Testis (tissue), 3 donors: Measurements from ENCODE around the gene MRPS12. TPM values are rescaled to one million over a fixed set of nuclear protein-coding genes. Genes with fewer than 3 reads are reported as not detected.

Source experiments
- DNase-seq: peaks from one replicate; pipeline ENCODE4 v3.0.0-alpha.2; 2019
- H3K27ac ChIP-seq, 2 donors: fragments of 200-600 bp; sonication (generic); one replicate each; pipeline ENCODE4 v1.5.1; 2019
- H3K27me3 ChIP-seq: fragments of 200-600 bp; sonication (generic); one replicate; pipeline ENCODE4 v1.5.1; 2019
- H3K36me3 ChIP-seq: fragments of 200-600 bp; sonication (generic); one replicate; pipeline ENCODE4 v1.5.1; 2017; ENCODE audit warnings: low read depth; ENCODE audit errors: missing control alignments
- H3K4me1 ChIP-seq: fragments of 200-600 bp; sonication (generic); one replicate; pipeline ENCODE4 v1.5.1; 2019
- H3K4me3 ChIP-seq, 2 donors: fragments of 200-600 bp; sonication (generic); one replicate each; pipeline ENCODE4 v1.5.1; 2017 to 2019
- H3K9me3 ChIP-seq: fragments of 200-600 bp; sonication (generic); one replicate; pipeline ENCODE4 v1.5.1; 2017
- CTCF ChIP-seq, 3 experiments: fragments of 450-650 bp in 2 of 3; fragments of 200-600 bp in 1 of 3; sonication (generic) in 1 of 3; IDR thresholded peaks; one replicate each; pipeline ENCODE4 v1.5.1; 2016 to 2019; ENCODE audit warnings: antibody characterized with exemption in 3 of 3, mild to moderate bottlenecking in 2 of 3, moderate library complexity in 1 of 3
- POLR2A ChIP-seq: fragments of 450-650 bp; IDR thresholded peaks from one replicate; pipeline ENCODE4 v1.6.1; 2017; ENCODE audit warnings: antibody characterized with exemption, mild to moderate bottlenecking, moderate library complexity
- WGBS, 2 donors: methylation state at CpG; one replicate each; pipeline ENCODE4 v1.1.5; 2018; 5-methylcytosine and 5-hydroxymethylcytosine counted together
- intact Hi-C: fragments of 100-400 bp; cut with DNase I; formaldehyde crosslinking; loops from one replicate; pipeline ENCODE4 v1.15.1; 2023; ENCODE audit warnings: low total_unique reads
- polyA plus RNA-seq: library from polyadenylated mRNA; stranded (reverse); fragments of 350-450 nt; fragmentation: Illumina TruSeq; extraction: RNeasy Lipid Tissue Mini Kit (QIAGEN cat#74804); gene quantifications from one replicate; pipeline ENCODE4 v1.2.3, GENCODE V29; 2014; ENCODE audit warnings: low read depth, low replicate concordance; ENCODE audit not compliant: insufficient read depth
- total RNA-seq, 2 donors: library from RNA; depleted of rRNA; stranded (reverse); fragments of >200 nt; gene quantifications; one replicate each; pipeline ENCODE4 v1.2.3, GENCODE V29; 2016

MRPS12 gene
- total and polyA plus RNA-seq, 3 donors from 2014 or later = 31.1 to 49.6 (median 48.3) TPM

GRCh38 chr19:38921420-38922274 lies 9.1 kb upstream of the MRPS12 start:
- WGBS, 2 donors = 86 to 90% methylated on average over 14 to 20 of the region's 20 CpGs

GRCh38 chr19:38922482-38922881 lies 8.3 kb upstream of the MRPS12 start:
- H3K4me1 ChIP-seq = no peaks in the 10 kb centered on the region
- no peaks in the 10 kb centered on the region for H3K27me3 ChIP-seq
- 91 to 94% methylated on average over 5 of the region's 5 CpGs for WGBS, 2 donors
- TF ChIP-seq CTCF (IDR thresholded peaks at IDR 0.05) = no peak
- no peak for TF ChIP-seq POLR2A
- intact Hi-C loops = loop anchor here (10.0 kb wide), 1 partner anchor 378 kb away; no protein-coding TSS in a partner anchor
- no peak for DNase-seq
- no peak overlapping the region for H3K4me3 ChIP-seq
- no peak overlapping the region for H3K27ac ChIP-seq
- H3K36me3 ChIP-seq = no peaks in the 10 kb centered on the region
- H3K9me3 ChIP-seq = no peaks in the 10 kb centered on the region

More at GRCh38 chr19:38921420-38922274, 9.1 kb upstream of the MRPS12 start:
- H3K4me3 ChIP-seq = no peak overlapping the region
- no peaks in the 10 kb centered on the region for H3K36me3 ChIP-seq
- no peaks in the 10 kb centered on the region for H3K9me3 ChIP-seq
- TF ChIP-seq POLR2A (no peak), CTCF (IDR thresholded peaks at IDR 0.05) (no peak)
- no peaks in the 10 kb centered on the region for H3K27me3 ChIP-seq
- intact Hi-C loops = loop anchor here (10.0 kb wide), 1 partner anchor 377 kb away; no protein-coding TSS in a partner anchor
- no peak overlapping the region for H3K27ac ChIP-seq
- no peak for DNase-seq
- H3K4me1 ChIP-seq = no peaks in the 10 kb centered on the region

GRCh38 chr19:38924388-38924787 lies 6.4 kb upstream of the MRPS12 start:
- WGBS, 2 donors = 85 to 91% methylated on average over 6 to 7 of the region's 7 CpGs
- TF ChIP-seq POLR2A (no peak), CTCF (IDR thresholded peaks at IDR 0.05) (no peak)
- no peak for DNase-seq

GRCh38 chr19:38928391-38929001 lies 2.2 kb upstream of the MRPS12 start:
- H3K27me3 ChIP-seq = no peaks in the 10 kb centered on the region
- no peak overlapping the region for H3K27ac ChIP-seq
- no peaks in the 10 kb centered on the region for H3K36me3 ChIP-seq
- H3K9me3 ChIP-seq = no peaks in the 10 kb centered on the region
- no peak for DNase-seq
- H3K4me3 ChIP-seq = no peak overlapping the region
- intact Hi-C loops = loop anchor here (10.0 kb wide), 1 partner anchor 384 kb away; no protein-coding TSS in a partner anchor
- 81 to 84% methylated on average over 4 of the region's 4 CpGs for WGBS, 2 donors
- TF ChIP-seq CTCF (IDR thresholded peaks at IDR 0.05) (no peak), POLR2A (no peak)
- peaks cover 19% of the 10 kb centered on the region for H3K4me1 ChIP-seq

More at GRCh38 chr19:38924388-38924787, 6.4 kb upstream of the MRPS12 start:
- H3K4me1 ChIP-seq = no peaks in the 10 kb centered on the region
- no peaks in the 10 kb centered on the region for H3K36me3 ChIP-seq
- H3K4me3 ChIP-seq = no peak overlapping the region
- intact Hi-C loops = loop anchor here (10.0 kb wide), 1 partner anchor 380 kb away; no protein-coding TSS in a partner anchor
- no peak overlapping the region for H3K27ac ChIP-seq
- H3K9me3 ChIP-seq = no peaks in the 10 kb centered on the region
- no peaks in the 10 kb centered on the region for H3K27me3 ChIP-seq
